Glutamatergic neuron (in vitro differentiated cells): ENCODE measurements around the gene CA5A. TPM values are rescaled to one million over a fixed set of nuclear protein-coding genes. Genes with fewer than 3 reads are reported as not detected.

Experiments
- DNase-seq: peaks from one replicate; pipeline ENCODE4 v3.0.0; 2022
- H3K27ac Mint-ChIP-seq: one replicate; pipeline ENCODE4 v1.8.0; 2020; ENCODE audit warnings: mild to moderate bottlenecking, mixed read lengths, inconsistent platforms; ENCODE audit not compliant: unreplicated experiment
- H3K27me3 Mint-ChIP-seq: one replicate; pipeline ENCODE4 v1.8.0; 2020; ENCODE audit warnings: mild to moderate bottlenecking, moderate library complexity, mixed read lengths, inconsistent platforms; ENCODE audit not compliant: unreplicated experiment
- H3K36me3 Mint-ChIP-seq: one replicate; pipeline ENCODE4 v1.8.0; 2020; ENCODE audit warnings: mild to moderate bottlenecking, mixed read lengths, inconsistent platforms; ENCODE audit not compliant: unreplicated experiment
- H3K4me1 Mint-ChIP-seq: one replicate; pipeline ENCODE4 v1.8.0; 2020; ENCODE audit warnings: mild to moderate bottlenecking, low read depth, mixed read lengths, inconsistent platforms; ENCODE audit not compliant: unreplicated experiment
- H3K4me3 Mint-ChIP-seq: one replicate; pipeline ENCODE4 v1.8.0; 2020; ENCODE audit warnings: mild to moderate bottlenecking, mixed read lengths, inconsistent platforms; ENCODE audit not compliant: unreplicated experiment
- H3K9me3 Mint-ChIP-seq: one replicate; pipeline ENCODE4 v1.8.0; 2020; ENCODE audit warnings: mild to moderate bottlenecking, moderate library complexity, mixed read lengths, inconsistent platforms; ENCODE audit not compliant: unreplicated experiment
- CTCF ChIP-seq: fragments of 200-600 bp; sonication (generic); IDR thresholded peaks from one replicate; pipeline ENCODE4 v1.5.0; 2021; ENCODE audit not compliant: partially characterized antibody, unreplicated experiment
- total RNA-seq: library from RNA; stranded (reverse); fragmentation: NEBNext Ultra II Directional; extraction: Animal tissue kit (Norgen Biotek cat#: 25700); gene quantifications from one replicate; pipeline ENCODE4 v1.2.1, GENCODE V29; 2021; ENCODE audit not compliant: unreplicated experiment

The CA5A gene
- total RNA-seq, 1 donor from 2014 or later: not detected

- Mint-ChIP-seq H3K27ac (no peak overlapping the region), H3K27me3 (peaks cover 2% of the 10 kb centered on the region), H3K4me3 (no peak overlapping the region), H3K36me3 (peaks cover 9% of the 10 kb centered on the region), H3K9me3 (peaks cover 12% of the 10 kb centered on the region), H3K4me1 (peaks cover 3% of the 10 kb centered on the region)
- DNase-seq: no peak
- TF ChIP-seq CTCF: no peak
Measured at GRCh38 chr16:87966685-87967185, 30.4 kb upstream of the CA5A start.

GRCh38 chr16:87966064-87966645 is 29.8 kb upstream of the CA5A start:
- Mint-ChIP-seq H3K4me1 (peaks cover 3% of the 10 kb centered on the region), H3K4me3 (no peak overlapping the region)
- no peak for DNase-seq

GRCh38 chr16:87965417-87965816 is 29.1 kb upstream of the CA5A start:
- Mint-ChIP-seq H3K27ac (no peak overlapping the region), H3K4me3 (no peak overlapping the region), H3K36me3 (no peaks in the 10 kb centered on the region), H3K27me3 (peaks cover 4% of the 10 kb centered on the region), H3K4me1 (peaks cover 6% of the 10 kb centered on the region), H3K9me3 (peaks cover 9% of the 10 kb centered on the region)
- no peak for TF ChIP-seq CTCF
- no peak for DNase-seq

More at GRCh38 chr16:87966064-87966645, 29.8 kb upstream of the CA5A start:
- H3K9me3 Mint-ChIP-seq: peaks cover 9% of the 10 kb centered on the region
- H3K27ac Mint-ChIP-seq: no peak overlapping the region
- no peak for TF ChIP-seq CTCF
- peaks cover 2% of the 10 kb centered on the region for H3K27me3 Mint-ChIP-seq
- H3K36me3 Mint-ChIP-seq: peaks cover 3% of the 10 kb centered on the region

GRCh38 chr16:87964049-87964659 is 27.8 kb upstream of the CA5A start:
- H3K27ac Mint-ChIP-seq: no peak overlapping the region
- TF ChIP-seq CTCF: no peak
- no peak overlapping the region for H3K4me3 Mint-ChIP-seq
- H3K27me3 Mint-ChIP-seq: peaks cover 5% of the 10 kb centered on the region
- peaks cover 13% of the 10 kb centered on the region for H3K9me3 Mint-ChIP-seq
- H3K36me3 Mint-ChIP-seq: no peaks in the 10 kb centered on the region
- peaks cover 13% of the 10 kb centered on the region for H3K4me1 Mint-ChIP-seq
- DNase-seq: no peak

- Mint-ChIP-seq H3K9me3 (peaks cover 11% of the 10 kb centered on the region), H3K27ac (no peak overlapping the region), H3K36me3 (no peaks in the 10 kb centered on the region), H3K4me1 (peaks cover 17% of the 10 kb centered on the region), H3K27me3 (peaks cover 5% of the 10 kb centered on the region), H3K4me3 (no peak overlapping the region)
- no peak for DNase-seq
- TF ChIP-seq CTCF: no peak
Measured at GRCh38 chr16:87963400-87963799, 27.1 kb upstream of the CA5A start.
